ENCODE data around the gene ST7.

The ST7 gene

DNA sequence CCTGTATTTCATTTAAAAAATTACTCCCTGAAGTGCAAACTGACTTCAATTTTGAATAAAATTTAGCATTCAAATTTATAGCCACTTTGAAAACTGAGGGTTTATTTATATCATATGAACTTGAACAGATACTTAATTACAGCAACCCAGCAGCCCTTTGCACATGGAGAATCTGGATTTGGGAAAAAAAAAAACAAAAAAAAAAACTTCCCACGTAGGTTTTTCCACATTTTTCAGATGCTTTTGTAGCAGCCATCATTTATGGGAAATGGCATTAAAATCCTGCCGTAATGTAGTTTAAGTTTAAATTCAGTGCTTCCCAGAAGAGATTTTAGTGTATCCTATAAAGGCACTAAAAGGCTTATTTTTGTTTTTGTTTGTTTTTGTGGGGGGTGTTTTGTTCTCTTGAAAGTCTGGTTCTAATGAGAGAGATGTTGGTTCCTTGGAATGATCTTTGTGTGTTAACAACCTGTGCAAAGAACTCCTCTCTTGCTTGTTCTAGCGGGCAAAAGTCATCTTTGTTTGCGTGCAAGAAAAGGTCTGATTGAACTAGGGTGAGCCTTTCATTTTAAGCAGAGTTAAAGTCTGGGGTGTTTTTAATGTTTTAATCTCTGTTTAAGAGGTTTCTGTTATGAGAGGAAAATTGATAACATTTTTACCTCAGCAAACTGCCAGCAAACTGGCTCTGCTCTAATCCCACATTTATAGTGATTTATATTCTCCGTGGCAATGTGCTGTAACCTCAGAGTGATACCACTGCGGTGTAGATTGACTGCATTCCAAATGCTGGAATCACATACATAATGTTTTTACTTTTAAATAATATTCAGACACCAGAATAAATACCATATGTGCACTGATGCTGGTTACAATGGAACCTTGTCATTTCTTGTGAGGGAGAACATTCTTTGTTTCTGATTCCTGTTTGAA is 264.1 kb downstream of the ST7 start:
- no peak for DNase-seq (ENCODE audit: low read depth)
- no peak overlapping the region for H3K4me3 ChIP-seq (ENCODE audit: low read length)

DNA sequence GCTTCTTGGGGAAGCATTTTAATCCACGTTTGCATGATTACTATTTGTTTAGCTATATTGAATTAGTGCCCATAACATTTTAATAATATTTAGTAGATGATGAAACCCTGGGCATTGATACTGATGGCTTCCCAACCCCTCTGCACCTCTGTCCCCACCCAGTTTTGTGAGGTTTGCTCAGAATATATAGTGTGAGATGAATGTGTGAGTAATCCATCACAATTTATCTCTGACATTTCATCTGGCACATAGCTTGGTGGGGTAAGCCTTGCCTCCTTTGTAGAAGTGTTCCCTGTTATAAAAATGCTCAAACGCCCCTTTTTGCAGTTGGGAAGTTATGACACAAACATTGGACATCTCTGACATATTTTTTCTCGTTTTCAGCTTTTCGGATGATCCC is 265.4 kb downstream of the ST7 start:
- TF ChIP-seq, protein P1, sequence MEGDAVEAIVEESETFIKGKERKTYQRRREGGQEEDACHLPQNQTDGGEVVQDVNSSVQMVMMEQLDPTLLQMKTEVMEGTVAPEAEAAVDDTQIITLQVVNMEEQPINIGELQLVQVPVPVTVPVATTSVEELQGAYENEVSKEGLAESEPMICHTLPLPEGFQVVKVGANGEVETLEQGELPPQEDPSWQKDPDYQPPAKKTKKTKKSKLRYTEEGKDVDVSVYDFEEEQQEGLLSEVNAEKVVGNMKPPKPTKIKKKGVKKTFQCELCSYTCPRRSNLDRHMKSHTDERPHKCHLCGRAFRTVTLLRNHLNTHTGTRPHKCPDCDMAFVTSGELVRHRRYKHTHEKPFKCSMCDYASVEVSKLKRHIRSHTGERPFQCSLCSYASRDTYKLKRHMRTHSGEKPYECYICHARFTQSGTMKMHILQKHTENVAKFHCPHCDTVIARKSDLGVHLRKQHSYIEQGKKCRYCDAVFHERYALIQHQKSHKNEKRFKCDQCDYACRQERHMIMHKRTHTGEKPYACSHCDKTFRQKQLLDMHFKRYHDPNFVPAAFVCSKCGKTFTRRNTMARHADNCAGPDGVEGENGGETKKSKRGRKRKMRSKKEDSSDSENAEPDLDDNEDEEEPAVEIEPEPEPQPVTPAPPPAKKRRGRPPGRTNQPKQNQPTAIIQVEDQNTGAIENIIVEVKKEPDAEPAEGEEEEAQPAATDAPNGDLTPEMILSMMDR (IDR thresholded peaks at IDR 0.05; ENCODE audit: insufficient read depth, low read depth, low read length, missing control alignments): no peak
- no peak for DNase-seq (ENCODE audit: low read depth)
- H3K4me3 ChIP-seq (ENCODE audit: low read length): no peak overlapping the region

More for the DNA sequence above, 264.1 kb downstream of the ST7 start:
- TF ChIP-seq, protein P1 (IDR thresholded peaks at IDR 0.05; ENCODE audit: insufficient read depth, low read depth, low read length, missing control alignments): no peak

DNA sequence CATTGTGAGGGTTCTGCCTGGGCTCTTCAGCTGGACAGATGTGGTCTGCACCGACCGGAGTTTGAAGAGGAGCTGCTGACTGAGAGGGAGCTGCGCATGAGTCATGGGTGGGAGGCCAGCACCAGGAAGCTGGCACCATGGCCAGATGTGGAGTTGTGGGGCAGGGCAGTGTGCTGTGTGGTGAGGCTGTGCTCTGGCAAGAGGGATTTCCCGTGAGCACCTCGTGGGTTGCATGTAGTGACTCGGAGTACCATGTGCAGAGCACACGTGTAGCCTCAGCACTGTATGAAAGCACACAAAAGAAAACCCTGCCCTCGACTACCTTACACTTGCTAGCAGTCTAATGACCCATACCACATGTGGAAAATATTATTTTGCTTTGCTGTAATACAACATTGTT is 266.2 kb downstream of the ST7 start:
- peak; percentile 27 for DNase-seq (ENCODE audit: low read depth)
- H3K4me3 ChIP-seq (ENCODE audit: low read length): no peak overlapping the region
- TF ChIP-seq, protein P1 (IDR thresholded peaks at IDR 0.05; ENCODE audit: insufficient read depth, low read depth, low read length, missing control alignments): no peak

DNA sequence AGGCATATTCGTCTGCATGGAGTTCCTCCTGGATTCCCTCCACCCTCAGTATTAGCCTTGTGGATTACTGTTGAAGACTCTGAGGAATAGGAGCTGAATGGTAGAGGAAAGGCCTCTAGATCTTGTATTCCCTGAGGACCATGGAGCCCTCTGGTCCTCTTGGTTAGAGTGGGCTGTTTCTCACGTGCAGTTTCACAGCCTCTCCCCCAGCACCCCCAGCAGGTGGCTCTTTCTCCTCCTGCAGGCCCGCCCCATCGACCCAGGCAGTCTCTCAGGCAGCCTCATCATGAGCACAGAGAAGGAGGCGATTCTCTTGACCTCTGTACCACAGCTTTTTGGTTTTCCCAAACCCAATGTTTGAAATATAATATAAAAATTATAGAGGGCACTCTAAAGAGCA is 267.5 kb downstream of the ST7 start:
- no peak overlapping the region for H3K4me3 ChIP-seq (ENCODE audit: low read length)

DNA sequence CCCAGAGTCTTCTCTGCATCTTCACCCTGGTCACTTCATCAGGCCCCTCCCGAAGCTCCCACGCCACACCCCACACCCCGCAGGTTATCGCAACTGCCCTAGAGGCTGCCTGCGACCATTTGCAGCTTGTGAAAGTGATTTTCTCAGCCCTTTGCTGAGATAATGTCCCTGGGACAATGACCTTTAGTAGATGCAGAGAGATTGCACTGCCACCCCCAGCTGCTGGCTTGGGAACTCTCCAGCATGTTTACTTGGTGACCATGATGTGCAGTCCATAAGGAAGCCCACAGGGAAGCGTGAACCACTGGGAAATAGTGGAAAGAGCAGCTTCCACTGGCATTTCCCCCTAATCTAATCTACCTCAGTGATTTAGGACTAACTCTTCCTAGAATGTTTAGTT is 272.2 kb downstream of the ST7 start:
- no peak for DNase-seq (ENCODE audit: low read depth)
- H3K4me3 ChIP-seq (ENCODE audit: low read length): no peak overlapping the region
- TF ChIP-seq, protein P1 (IDR thresholded peaks at IDR 0.05; ENCODE audit: insufficient read depth, low read depth, low read length, missing control alignments): no peak

More for the DNA sequence above, 267.5 kb downstream of the ST7 start:
- DNase-seq (ENCODE audit: low read depth): no peak
- TF ChIP-seq, protein P1 (IDR thresholded peaks at IDR 0.05; ENCODE audit: insufficient read depth, low read depth, low read length, missing control alignments): no peak

DNA sequence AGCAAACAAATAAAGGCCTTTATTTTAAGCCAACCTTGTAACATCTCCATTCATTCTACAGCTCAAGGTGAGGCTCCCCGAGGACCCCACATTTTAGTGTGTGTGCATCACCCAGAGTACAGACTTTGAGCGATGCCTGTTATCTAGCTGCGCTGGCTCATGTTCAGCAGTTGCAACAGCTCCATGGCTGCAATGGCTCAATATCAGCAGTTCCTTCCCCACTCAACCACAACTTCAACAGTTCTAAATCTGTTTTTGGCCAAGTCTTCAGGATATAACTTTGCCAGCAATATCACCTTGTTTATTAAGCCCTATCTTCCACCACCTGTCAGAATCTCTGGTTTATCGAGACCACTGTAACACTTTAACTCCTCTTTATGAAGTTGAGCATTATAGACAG is 273.8 kb downstream of the ST7 start:
- no peak for DNase-seq (ENCODE audit: low read depth)
- TF ChIP-seq, protein P1 (IDR thresholded peaks at IDR 0.05; ENCODE audit: insufficient read depth, low read depth, low read length, missing control alignments): no peak
- H3K4me3 ChIP-seq (ENCODE audit: low read length): no peak overlapping the region

Data from epithelial cell of esophagus (primary cell).